H1 (cell line): ENCODE data around the gene CIBAR2.

Source experiments
- ASH2L ChIP-seq: fragments of 200-600, 300-600 bp; sonication (generic); IDR thresholded peaks from one replicate; pipeline ENCODE4 v1.7.1; 2017; ENCODE audit warnings: low read length
- BCL11A ChIP-seq, 2 experiments: IDR thresholded peaks; one replicate each; pipeline ENCODE4 v1.6.1; 2011; ENCODE audit warnings: low read depth in 2 of 2, low read length in 2 of 2, mild to moderate bottlenecking in 2 of 2
- CEBPB ChIP-seq: IDR thresholded peaks from 2 replicates; pipeline ENCODE4 v1.6.1; 2012; ENCODE audit warnings: low read depth, low read length
- CHD1 ChIP-seq: IDR thresholded peaks from 2 replicates; pipeline ENCODE4 v1.6.1; 2012; ENCODE audit warnings: low read depth, low read length, improper control_type of control experiment
- NANOG ChIP-seq: IDR thresholded peaks from 2 replicates; pipeline ENCODE4 v1.6.1; 2011; ENCODE audit warnings: low read length, low read depth, mild to moderate bottlenecking, inconsistent platforms; ENCODE audit not compliant: insufficient read depth, poor library complexity, severe bottlenecking
- POLR2A ChIP-seq, 2 experiments: IDR thresholded peaks; 1 replicate in 1 of 2; 2 replicates in 1 of 2; pipeline ENCODE4 v1.6.1; 2011; ENCODE audit warnings: low read depth in 2 of 2, low read length in 2 of 2, mild to moderate bottlenecking in 2 of 2; ENCODE audit errors: control extremely low read depth in 1 of 2
- POLR2AphosphoS5 ChIP-seq: IDR thresholded peaks from 2 replicates; pipeline ENCODE4 v1.6.1; 2011; ENCODE audit warnings: low read depth, low read length
- RBBP5 ChIP-seq: IDR thresholded peaks from 2 replicates; pipeline ENCODE4 v1.7.1; 2012; ENCODE audit warnings: low read depth, mild to moderate bottlenecking, inconsistent platforms, low read length, moderate library complexity, borderline replicate concordance
- SIX5 ChIP-seq: IDR thresholded peaks from 2 replicates; pipeline ENCODE4 v1.6.1; 2011; ENCODE audit warnings: mild to moderate bottlenecking, low read depth, low read length
- TBP ChIP-seq: IDR thresholded peaks from 2 replicates; pipeline ENCODE4 v1.6.1; 2011; ENCODE audit warnings: low read depth, low read length, improper control_type of control experiment
- TF ChIP-seq, protein P1 (sequence below): IDR thresholded peaks from 2 replicates; pipeline ENCODE4 v1.6.1; 2012; ENCODE audit warnings: low read length, inconsistent platforms
- TF ChIP-seq, protein P2 (sequence below), 3 experiments: IDR thresholded peaks; 1 replicate in 2 of 3; 2 replicates in 1 of 3; pipeline versions ENCODE4 v1.5.1 to v1.6.1; 2011; ENCODE audit warnings: low read length in 3 of 3, mild to moderate bottlenecking in 3 of 3, inconsistent platforms in 2 of 3, low read depth in 1 of 3, moderate library complexity in 1 of 3; ENCODE audit not compliant: insufficient read depth in 1 of 3; ENCODE audit errors: control extremely low read depth in 1 of 3
- TF ChIP-seq, protein P3 (sequence below): IDR thresholded peaks from 2 replicates; pipeline ENCODE4 v1.6.1; 2011; ENCODE audit warnings: low read depth, mild to moderate bottlenecking, low read length; ENCODE audit not compliant: insufficient read depth
- TF ChIP-seq, protein P4 (sequence below): IDR thresholded peaks from 2 replicates; pipeline ENCODE4 v1.6.1; 2011; ENCODE audit warnings: low read length, improper control_type of control experiment

DNA sequence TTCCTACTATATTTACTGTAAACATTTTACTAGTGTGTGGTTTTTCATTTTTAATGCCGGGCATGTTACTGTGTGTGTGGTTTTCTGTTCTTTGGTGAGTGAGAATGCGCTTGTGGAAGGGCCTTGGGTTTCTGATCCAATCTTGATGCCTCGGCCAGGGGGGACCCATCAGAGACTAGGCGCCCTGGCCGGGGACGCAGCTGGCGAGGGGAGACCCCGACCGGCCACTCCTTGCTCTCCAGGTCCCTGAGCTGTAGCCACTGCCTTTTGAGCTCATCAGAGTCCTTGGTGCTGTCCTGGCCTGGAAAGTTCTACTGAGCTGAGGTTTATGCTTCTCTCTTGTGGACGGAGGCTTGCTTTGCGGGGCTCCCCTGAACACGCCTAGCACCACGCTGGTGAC lies 47.2 kb downstream of the CIBAR2 start:
- TF ChIP-seq, protein P1, sequence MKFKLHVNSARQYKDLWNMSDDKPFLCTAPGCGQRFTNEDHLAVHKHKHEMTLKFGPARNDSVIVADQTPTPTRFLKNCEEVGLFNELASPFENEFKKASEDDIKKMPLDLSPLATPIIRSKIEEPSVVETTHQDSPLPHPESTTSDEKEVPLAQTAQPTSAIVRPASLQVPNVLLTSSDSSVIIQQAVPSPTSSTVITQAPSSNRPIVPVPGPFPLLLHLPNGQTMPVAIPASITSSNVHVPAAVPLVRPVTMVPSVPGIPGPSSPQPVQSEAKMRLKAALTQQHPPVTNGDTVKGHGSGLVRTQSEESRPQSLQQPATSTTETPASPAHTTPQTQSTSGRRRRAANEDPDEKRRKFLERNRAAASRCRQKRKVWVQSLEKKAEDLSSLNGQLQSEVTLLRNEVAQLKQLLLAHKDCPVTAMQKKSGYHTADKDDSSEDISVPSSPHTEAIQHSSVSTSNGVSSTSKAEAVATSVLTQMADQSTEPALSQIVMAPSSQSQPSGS: no peak
- TF ChIP-seq SIX5: no peak
- TF ChIP-seq CHD1: no peak
- no peak for TF ChIP-seq ASH2L
- TF ChIP-seq, protein P2, sequence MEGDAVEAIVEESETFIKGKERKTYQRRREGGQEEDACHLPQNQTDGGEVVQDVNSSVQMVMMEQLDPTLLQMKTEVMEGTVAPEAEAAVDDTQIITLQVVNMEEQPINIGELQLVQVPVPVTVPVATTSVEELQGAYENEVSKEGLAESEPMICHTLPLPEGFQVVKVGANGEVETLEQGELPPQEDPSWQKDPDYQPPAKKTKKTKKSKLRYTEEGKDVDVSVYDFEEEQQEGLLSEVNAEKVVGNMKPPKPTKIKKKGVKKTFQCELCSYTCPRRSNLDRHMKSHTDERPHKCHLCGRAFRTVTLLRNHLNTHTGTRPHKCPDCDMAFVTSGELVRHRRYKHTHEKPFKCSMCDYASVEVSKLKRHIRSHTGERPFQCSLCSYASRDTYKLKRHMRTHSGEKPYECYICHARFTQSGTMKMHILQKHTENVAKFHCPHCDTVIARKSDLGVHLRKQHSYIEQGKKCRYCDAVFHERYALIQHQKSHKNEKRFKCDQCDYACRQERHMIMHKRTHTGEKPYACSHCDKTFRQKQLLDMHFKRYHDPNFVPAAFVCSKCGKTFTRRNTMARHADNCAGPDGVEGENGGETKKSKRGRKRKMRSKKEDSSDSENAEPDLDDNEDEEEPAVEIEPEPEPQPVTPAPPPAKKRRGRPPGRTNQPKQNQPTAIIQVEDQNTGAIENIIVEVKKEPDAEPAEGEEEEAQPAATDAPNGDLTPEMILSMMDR (IDR thresholded peaks at IDR 0.05; ENCODE audit: control extremely low read depth in 1 of 3, insufficient read depth in 1 of 3, low read depth in 1 of 3, low read length in 3 of 3): no peak
- TF ChIP-seq POLR2A (IDR thresholded peaks at IDR 0.05; ENCODE audit: control extremely low read depth in 1 of 2, low read depth in 2 of 2, low read length in 2 of 2): no peak
- TF ChIP-seq CEBPB: no peak
- TF ChIP-seq, protein P3, sequence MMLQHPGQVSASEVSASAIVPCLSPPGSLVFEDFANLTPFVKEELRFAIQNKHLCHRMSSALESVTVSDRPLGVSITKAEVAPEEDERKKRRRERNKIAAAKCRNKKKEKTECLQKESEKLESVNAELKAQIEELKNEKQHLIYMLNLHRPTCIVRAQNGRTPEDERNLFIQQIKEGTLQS: no peak
- TF ChIP-seq BCL11A (IDR thresholded peaks at IDR 0.05; ENCODE audit: low read depth in 2 of 2, low read length in 2 of 2): no peak
- TF ChIP-seq POLR2AphosphoS5: no peak
- no peak for TF ChIP-seq NANOG
- TF ChIP-seq, protein P4, sequence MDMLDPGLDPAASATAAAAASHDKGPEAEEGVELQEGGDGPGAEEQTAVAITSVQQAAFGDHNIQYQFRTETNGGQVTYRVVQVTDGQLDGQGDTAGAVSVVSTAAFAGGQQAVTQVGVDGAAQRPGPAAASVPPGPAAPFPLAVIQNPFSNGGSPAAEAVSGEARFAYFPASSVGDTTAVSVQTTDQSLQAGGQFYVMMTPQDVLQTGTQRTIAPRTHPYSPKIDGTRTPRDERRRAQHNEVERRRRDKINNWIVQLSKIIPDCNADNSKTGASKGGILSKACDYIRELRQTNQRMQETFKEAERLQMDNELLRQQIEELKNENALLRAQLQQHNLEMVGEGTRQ: no peak
- TF ChIP-seq TBP: no peak
- no peak for TF ChIP-seq RBBP5
